ENCODE results near the gene OSBPL1A.
A peak's percentile ranks its signal among the peaks of the same experiment; 100 is the strongest.
"Not testable (repeated sequence)": the region's sequence is repeated elsewhere in the genome, so short reads cannot be mapped to it uniquely, and the experiment has no call there.

Gene OSBPL1A

DNA sequence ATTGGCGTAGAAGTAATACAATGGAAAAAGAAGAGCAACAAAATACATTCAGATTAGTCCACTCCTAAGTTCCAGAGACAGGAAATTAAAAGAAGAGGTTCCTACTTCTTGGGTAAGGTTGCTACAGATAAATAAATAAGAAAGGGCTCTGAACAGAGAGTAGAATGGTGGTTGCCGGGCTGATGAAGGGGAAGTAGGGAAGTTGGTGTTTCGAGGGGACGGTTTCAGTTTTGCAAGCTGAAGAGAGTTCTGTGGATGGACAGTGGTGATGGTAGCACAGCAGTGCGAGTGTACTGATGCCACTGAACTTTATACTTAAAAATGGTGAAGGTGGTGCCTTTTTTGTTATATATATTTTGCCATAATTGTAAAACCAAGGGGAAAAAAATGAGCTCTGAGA, 210.6 kb downstream of the OSBPL1A start:
- no peak for DNase-seq (ENCODE audit: low read depth)

DNA sequence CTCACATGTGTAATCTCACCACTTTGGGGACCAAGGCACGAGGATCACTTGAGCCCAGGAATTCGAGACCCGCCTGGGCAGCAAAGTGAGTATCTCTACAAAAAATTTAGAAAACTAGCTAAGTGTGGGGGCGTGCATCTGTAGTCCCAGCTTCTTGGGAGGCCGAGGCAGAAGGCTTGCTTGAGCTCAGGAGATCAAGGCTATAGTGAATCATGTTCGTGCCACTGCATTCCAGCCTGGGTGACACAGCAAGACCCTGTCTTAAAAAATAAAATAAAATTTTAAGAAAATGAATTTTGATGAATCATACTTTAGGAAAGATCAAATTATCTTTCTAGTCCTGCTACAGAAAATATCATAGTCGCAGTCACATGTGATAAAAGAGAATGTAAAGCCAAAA, 211.8 kb downstream of the OSBPL1A start:
- no peak for DNase-seq (ENCODE audit: low read depth)

DNA sequence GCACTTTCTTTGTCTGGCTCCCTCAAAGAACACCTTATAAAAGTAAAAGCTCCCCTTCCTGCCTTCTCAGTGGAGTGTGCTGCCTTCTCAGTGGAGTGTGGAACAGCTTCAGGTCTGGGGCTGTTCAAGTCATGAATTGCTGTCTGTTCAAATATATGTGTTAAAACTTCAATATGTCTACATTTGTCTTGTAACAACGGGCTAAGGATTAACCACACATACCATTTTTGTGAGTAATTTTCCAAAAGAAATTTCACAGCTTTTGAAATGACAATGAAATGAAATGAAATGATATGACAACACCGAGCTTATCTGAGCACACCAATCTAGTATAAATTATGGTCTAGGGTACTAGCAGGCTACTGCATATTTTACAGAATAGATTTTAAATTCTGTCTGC, 215.8 kb downstream of the OSBPL1A start:
- no peak for DNase-seq (ENCODE audit: low read depth)

DNA sequence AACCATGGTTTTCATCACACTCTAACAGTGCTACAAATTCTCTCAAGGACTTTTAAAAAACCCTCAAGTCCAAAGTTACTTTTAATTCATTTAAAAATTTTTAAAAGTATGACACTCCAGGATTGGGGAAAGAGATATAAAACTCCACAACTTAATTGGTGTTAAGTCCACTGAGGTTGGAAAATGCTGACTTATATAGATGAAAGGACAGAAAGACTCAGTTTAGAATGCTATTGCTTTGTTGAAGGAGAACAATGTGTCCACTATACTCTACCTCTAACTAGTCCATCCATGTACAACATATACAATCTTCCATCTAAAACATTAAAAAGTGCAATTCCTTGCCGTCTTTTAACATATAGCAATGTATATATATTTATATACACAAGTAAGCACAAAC, 217.6 kb downstream of the OSBPL1A start:
- DNase-seq (ENCODE audit: low read depth): no peak

DNA sequence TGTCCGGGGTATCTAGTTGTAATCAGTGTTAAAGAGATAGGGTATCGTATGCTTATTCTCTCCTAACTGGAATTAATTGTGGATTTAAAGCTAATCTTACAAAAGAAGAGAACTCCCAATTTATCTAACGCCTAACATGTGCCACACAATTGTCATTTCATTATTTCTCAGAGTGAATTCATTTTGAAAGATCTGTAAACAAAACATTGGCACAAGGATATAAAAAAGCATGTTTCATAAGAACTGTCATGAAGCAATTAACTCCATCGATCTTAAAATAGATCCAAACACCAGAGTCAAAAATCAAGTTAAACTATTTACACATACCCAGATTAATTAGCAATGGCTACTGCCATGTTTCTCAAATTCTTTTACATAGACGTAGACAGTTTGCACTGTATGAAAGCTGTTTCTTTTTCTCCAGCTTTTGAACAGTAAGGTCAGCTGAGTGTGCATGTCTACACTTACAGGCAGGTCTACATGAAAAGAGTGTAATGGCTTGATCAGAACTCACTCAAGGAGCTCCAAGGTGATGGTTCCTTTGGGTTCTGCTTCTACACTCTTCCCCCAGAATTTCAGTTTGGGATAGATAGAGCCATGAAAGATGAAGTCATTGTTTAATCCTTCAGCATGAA, 220.0 kb downstream of the OSBPL1A start:
- no peak for DNase-seq (ENCODE audit: low read depth)

DNA sequence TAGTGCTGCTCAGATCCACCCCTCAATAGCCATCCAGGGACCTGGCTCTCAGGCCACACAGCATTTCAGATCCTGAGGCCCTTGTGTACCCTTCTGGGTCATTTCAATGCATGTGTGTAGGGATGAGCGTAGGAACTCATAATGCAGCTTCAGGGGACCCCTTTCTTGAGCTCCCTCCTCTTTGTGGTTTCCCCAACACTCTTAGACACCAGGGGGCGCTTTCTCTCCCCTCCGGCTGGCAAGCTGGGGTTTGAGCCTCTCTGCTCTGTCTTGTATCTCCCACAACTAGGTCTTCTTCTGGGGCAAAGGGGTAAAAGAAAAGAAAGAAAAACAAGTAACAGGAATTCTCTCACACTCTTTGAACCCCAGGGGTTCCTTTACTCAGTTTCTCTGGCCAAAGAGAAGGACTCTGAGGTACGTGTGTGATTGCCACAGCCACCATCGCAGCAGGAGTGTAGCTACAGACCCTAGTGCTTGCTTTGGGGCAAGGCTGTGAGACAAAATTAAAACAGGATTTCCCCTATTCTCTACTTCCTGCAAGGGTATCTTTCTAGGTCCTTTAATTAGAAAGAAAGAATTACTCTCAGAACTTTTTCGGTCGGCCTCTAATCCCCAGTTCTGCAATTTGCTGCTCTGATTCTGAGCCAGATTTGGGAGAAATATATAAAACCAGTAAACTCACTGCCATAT, 220.8 kb downstream of the OSBPL1A start:
- DNase-seq (ENCODE audit: low read depth): peak; percentile 21

DNA sequence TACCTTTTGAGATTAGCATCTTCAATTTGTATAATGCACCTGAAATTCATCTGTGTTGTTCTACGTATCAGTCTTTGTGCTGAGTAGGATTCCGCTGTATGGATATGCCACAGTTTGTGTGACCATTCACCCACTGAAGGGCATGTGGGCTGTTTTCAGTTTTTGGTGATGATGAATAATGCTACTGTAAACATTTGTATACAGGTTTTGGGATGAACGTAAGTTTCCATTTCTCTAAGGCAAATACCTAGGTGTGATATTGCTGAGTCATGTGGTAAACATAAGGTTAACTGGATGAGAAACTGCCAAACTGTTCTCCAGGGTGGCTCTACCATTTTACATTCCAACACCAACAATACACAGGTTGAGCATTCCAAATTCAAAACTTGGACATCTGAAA, 223.6 kb downstream of the OSBPL1A start:
- no peak for DNase-seq (ENCODE audit: low read depth)

DNA sequence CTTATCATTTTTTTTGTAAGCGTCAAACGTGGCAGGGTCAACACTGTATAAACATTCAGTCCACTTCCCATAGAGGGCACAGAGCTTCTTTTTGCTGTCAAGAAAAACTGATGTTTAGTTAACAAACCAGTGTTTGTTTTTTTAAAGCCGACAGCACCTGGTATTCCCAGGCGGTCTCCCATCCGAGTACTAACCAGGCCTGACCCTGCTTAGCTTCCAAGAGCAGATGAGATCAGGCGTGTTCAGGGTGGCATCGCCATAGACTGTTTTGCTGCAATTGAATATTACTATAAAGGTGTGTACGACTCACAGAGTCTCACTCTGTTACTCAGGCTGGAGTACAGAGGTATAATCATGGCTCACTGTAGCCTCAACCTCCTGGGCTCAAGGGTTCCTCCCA, 227.3 kb downstream of the OSBPL1A start:
- DNase-seq (ENCODE audit: low read depth): no peak

DNA sequence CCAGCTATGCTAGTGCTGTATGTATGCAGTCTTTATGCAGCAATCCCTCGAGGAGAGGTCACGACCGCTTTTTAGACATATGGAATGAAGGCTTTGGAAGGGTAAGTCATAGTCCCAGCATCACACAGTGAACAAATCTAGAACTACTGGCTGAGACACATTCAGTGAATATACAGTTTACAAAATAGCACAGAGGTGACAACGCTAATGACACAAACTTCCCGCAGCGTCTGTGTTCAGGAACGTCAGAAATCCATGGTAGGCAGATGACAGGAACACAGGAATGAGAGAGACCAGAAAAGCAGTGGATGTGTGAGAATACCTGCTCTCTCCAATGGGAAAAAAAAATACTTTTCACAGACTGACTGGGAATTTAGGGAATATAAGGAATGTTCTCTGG, 229.1 kb downstream of the OSBPL1A start:
- no peak for DNase-seq (ENCODE audit: low read depth)

DNA sequence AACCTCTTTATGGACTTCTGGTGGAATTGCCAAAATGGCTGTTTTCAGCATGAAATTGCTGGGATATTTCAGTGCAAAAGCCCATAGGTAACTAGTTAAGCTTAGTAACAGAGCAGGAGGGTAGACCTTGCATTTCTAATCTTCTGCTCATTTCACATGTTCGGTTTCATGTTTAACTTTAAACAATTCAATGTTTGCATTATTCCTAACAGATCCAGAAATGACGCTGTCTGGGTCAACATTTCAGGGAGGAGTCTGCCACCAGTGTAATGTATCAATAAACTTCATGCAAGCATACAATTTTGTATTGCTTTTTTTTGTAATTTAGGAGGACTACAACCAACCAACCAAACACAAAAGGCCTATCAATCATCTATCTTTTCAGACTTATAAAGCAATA, 236.3 kb downstream of the OSBPL1A start:
- DNase-seq (ENCODE audit: low read depth): no peak

DNA sequence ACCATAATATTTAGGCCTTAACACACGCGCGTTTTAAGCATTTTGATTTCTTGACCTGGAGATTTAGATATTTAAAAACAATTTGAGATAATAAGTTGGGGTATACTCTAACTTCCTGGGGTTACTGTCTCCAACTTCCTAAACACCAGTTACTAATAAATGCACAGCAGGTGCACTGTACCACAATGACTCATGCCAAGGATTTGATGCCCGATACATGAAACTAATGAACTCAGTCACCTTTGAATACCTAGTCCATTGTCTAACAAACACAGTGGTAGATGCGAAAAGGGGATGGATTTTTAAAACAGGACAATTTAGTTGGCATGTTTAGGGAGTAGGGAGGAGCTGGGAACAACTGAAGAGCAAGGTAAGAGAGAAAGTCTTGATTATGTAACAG, 237.5 kb downstream of the OSBPL1A start:
- DNase-seq (ENCODE audit: low read depth): no peak

DNA sequence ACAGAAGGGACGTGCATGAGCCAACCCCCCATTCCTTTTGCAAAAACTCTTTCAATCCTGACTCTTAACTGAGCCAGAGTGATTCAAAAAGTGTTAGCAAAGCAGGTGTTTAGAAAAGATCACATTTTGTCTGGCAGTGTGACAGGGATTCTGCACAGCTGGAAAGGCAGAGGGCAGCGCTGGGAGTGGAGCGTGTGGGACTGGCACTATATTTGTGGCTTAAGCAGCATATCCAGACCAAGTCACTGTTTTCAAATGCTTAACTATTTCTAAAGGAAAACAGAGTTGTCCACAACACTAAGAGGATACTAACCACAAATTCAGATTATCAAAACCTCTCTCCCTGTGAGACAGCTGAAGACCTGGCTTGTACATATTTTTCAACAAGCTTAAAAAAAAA, 239.8 kb downstream of the OSBPL1A start:
- no peak for DNase-seq (ENCODE audit: low read depth)

DNA sequence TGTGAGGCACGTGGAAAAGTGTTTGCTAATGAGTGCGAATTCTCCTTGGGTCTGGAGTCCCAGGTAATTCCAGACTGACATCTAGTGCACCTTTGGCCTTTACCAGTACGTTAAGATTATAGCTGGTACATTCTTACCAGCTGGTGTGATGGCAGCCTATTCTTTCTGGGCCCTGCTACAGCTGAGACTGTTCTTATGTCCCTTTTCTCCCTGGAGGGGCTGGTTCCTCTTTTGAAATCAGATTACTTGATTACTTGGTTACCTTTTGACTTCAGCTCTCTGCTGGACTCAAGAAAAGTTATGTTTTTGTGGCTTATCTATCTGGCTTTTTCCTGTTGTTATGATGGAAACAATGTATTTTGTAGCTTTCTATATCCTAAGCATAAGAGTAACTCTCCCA, 244.2 kb downstream of the OSBPL1A start:
- no peak for DNase-seq (ENCODE audit: low read depth)

DNA sequence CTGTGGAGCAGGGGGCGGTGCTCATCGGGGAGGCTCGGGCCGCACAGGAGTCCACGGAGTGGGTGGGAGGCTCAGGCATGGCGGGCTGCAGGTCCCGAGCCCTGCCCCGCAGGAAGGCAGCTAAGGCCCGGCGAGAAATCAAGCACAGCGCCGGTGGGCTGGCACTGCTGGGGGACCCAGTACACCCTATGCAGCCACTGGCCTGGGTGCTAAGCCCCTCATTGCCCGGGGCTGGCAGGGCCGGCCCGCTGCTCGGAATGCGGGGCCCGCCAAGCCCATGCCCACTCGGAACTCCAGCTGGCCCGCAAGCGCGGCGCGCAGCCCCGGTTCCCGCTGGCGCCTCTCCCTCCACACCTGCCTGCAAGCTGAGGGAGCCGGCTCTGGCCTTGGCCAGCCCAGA, 248.0 kb downstream of the OSBPL1A start:
- not testable (repeated sequence) for DNase-seq (ENCODE audit: low read depth)

DNA sequence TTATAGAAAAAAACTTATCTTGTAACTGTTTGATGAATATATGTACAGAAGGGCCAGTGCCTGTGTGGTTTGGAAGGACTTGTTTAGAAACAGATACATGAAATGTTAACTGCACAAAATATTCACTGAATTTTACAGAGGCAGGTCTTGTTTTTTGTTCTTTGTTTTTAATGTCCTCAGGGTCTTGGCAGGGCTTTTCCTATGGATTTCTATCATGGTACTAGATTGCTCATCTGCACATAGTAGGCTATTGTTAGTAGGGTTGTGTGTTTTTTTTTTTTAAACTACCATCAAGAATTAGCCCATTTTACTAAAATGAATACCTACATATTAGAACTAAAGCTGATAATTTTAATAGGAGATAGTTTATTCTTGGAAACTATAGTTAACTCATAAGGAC, 255.2 kb downstream of the OSBPL1A start:
- DNase-seq (ENCODE audit: low read depth): no peak

DNA sequence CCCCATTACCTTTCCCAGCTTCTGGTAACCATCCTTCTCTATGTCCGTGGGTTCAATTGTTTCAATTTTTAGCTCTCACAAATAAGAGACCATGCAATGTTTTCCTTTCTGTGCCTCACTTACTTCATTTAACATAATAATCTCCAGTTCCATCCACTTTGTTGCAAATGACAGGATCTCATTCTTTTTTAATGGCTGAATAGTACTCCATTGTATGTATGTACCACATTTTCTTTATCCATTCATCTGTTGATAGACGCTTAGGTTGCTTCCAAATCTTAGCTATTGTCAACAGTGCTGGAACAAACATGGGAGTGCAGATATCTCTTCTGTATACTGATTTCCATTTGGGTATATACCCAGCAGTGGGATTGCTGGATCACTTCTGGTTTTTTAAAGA, 256.9 kb downstream of the OSBPL1A start:
- no peak for DNase-seq (ENCODE audit: low read depth)

DNA sequence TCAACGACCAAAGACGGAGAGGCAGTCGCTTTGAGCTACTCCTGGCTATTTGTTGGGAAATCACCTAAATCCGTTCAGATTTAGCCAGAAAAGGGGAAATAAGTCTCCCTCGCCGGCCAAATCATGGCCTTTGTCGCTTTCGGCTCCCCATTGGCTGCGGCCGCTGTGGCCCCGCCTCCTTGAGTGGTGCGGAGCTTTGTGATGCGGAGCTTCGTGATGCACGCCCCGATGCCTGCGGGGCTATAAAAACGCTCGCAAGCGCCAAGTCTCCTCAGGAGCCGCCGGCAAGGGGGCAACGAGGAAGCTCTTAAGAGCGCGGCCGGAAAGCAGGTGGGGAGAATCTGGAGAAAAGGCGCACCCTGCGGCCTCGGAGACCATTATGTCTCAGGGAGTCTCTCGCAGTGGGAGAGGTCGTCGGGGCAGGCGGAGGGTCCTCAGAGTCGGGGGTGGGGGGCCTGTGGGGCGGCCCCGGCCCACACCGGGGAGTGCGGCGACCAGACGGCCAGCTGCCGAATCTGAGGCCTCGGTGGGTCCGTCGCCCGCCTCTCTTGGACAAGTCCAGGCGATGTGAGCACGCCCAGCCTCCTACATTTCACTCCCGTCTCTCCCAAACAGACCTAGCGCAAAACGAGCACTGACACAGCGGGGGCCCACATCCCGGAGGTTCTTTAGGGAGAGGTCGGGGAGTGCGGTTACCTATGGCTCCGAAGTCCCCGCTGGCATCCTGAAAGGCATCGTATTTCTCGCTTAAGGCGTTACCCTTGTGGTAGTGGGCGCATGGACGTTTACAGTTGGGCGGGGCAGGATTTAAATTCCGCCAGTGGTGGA, 258.6 kb downstream of the OSBPL1A start, which contains the start of gene CABYR:
TSS of gene CABYR (plus strand) at position 274 of the 828 bp plus-strand sequence. CDS start 4,053 bp downstream, outside the sequence.
- peak; percentile 52 for DNase-seq (ENCODE audit: low read depth)

DNA sequence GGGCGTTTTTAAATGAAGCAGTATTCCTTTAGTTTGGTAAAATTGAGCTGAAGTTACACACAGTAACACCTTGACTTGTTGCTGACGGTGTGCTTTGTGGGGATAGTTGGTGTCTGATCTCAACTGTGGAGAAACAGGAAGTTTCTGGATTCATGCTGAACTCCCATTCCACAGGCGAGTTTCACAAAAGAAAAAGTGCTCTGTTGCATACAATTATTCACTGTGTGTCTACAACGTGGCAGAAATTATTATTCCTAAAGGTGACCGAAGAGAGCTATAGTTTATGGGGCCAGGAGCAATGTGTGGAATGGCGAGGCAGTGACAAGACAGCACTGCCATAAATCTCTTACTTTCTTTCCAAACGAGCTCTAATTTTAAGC, 259.2 kb downstream of the OSBPL1A start:
- DNase-seq (ENCODE audit: low read depth): no peak

DNA sequence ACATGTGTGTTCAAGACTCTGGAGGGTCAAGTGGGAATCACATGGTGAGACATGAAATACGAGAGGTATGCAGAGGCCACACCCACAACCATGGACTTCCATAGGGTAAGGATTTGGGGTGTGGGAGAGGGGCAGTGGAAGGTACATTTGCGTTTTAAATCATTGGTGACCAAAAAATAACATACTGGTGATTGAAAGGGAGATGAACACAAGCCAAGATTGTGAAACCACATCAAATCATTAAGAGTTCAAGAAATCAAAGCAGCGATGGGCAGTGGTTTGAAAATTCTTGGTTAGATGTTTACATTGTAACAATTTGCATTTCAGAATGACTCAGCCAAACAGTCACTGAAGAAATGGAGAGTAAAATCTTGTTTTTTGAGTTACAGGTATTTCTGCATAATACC, 260.7 kb downstream of the OSBPL1A start:
- no peak for DNase-seq (ENCODE audit: low read depth)

DNA sequence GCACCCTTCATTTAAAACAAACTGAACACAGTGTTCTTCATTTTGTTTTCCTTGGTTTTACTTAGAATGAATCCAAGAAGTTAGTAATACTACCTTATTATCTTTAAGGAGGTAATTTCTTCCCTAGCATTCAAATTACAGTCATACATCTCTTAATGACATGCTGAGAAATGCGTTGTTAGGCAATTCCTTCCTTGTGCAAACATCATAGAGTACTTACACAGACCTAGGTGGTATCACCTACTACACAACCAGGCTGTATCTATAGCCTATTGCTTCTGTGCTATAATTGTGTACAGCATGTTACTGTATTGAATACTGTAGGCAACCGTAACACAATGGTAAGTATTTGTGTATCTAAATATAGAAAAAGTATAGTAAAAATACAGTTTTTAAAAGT, 267.1 kb downstream of the OSBPL1A start:
- no peak for DNase-seq (ENCODE audit: low read depth)

DNA sequence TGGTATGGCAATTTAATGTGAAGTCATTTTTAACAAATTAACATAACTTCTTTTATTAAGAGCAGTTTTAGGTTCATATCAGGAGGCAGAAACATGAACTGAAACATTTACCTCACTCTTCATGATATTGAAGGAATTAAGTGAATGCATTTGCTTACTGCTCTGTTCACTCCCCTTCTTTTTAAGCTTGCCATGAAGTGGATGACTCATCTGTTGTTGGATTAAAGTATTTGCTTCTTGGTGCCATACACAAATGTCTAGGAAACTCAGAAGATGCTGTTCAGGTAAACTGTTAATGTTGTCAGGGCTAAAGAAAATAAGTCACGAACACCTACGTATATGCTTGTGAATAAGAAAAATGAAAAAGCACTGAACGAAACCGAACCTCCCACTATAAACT, 268.9 kb downstream of the OSBPL1A start:
- no peak for DNase-seq (ENCODE audit: low read depth)

DNA sequence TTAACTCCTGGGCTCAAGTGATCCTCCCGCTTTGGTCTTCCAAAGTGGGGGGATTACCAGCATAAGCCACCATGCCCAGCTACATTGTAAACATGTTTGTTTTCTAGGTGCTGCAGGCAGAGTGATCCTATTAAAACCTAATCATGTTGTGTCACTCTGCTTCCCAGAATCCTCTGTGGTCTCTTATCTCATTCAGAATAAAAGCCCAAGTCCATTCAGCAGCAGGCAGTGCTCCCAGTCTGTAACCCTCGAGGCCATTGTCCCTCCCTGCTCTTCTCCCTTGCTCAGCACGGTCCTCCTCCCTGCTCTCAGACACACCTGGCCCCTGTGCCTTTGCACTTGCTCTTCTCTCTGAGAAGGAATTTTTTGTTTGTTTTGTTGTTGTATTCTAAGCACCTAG, 269.9 kb downstream of the OSBPL1A start:
- DNase-seq (ENCODE audit: low read depth): no peak
